NCI-H510A treated with DMSO at 0.1 percent for 48 hours (cell line): ENCODE measurements around the gene HIP1.
"Not testable (repeated sequence)": the region's sequence is repeated elsewhere in the genome, so short reads cannot be mapped to it uniquely, and the experiment has no call there.

ENCODE experiments used
- DNase-seq: peaks from one replicate; lab custom pipeline; 2025; lab: John Stamatoyannopoulos, UW

HIP1 gene

DNA sequence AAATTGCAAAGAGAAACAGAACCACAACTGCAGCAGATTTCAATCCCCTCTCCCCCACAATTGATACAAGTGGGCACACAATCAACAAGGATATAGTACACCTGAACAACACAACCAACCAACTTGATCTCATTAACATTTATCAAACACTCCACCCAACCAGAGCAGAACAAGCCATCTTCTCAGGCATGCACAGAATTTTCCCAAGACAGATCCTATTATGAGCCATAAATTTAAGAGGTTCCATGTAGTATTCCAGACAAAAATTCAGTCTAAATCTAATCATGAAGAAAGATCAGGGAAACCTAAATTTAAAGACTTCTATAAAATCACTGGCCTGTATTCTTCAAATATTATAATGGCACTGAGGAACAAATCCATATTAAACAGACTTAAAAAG is 217.0 kb downstream of the HIP1 start:
- not testable (repeated sequence) for DNase-seq

DNA sequence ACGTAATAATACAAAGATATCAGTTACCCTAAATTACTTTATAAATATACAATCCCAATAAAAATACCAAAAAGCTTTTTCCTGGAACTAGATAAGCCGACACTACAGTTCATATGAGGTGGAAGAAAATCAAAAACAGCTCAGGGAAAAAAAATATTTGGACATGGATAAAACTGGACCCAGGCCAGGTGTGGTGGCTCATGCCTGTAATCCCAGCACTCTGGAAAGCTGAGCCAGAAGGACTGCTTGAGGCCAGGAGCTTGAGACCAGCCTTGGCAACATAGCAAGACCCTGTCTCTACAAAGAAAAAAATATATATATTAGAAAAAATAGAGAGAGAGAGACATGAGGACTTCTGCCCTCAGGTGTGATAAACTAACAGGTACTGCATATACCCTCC is 219.9 kb downstream of the HIP1 start:
- DNase-seq: not testable (repeated sequence)

DNA sequence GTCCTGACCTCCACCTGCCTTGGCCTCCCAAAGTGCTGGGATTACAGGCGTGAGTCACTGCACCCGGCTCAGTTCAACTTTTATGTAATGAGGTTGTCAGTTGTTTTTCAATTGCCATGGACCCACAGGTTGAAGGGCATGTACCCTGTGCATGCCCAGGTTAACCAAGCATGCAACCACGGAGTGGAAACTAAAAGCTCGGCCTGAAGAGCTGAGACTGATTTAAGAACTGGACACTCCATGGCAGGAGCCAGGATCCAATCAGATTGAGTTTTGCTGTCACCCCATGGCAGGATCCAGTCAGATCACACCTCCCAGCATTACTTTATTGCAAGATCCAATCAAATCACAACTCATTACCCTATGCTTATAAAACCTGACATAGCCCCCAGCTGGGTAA is 229.7 kb downstream of the HIP1 start:
- not testable (repeated sequence) for DNase-seq

DNA sequence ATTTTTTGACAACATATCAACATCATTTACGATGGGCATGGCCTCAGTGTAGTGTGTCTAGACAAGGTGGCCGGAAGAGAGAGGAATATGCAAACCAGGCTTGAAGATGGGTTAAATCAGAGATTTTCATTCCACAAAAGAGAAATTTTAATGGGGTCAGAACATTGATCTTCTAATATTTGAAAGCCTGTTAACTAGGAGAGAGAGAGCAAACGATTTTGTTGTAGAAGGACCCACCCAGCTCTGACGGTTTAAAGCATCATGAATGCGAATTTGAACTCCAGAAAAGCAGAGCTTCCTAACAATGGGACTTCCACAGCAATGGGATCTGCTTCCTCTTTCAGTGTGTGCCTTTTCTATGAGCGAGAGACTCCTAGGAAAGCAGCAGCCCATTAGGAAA is 246.7 kb downstream of the HIP1 start, which contains the start of gene SPDYE5:
Gene SPDYE5 (plus strand): TSS at position 301 of the 400 bp plus-strand sequence. CDS start 1,728 bp downstream, outside the sequence.
- DNase-seq: not testable (repeated sequence)

DNA sequence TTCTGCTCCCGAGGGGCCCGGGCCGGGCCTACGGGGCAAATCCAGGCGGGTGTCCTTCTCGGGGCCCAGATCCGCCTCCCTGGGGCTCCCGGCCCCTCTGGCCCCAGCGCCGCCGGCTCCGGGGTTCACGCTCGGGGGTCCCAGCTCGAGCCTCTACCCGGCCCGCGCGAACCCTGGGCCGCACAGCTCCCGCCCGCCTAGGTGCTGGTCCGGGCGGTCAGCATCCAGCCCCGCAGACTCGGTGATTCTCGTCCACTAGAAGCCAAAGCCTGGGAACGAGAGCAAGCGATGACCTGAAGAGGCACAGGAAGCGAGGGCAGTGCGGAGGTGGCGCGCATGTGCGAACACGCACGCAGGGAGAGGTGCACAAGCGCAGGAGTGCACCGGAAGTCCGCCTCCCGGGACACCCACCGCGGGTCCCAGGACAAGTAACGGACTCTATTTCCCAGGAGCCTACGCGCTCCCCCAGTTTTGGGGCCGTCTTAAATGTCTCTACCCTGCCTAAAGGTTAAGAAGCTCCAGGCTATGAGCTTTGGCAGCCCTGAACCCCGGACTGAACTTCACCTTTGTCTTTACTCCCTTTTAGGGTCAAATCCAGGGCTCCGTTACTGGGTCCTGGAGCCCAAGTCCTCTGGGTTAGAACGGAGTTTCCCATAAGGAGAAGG is 252.6 kb downstream of the HIP1 start, which contains the start of gene POM121C:
Gene POM121C (minus strand): TSS at position 321 of the 665 bp plus-strand sequence. CDS start 44,803 bp downstream, outside the sequence.
- peak; percentile 48 for DNase-seq

DNA sequence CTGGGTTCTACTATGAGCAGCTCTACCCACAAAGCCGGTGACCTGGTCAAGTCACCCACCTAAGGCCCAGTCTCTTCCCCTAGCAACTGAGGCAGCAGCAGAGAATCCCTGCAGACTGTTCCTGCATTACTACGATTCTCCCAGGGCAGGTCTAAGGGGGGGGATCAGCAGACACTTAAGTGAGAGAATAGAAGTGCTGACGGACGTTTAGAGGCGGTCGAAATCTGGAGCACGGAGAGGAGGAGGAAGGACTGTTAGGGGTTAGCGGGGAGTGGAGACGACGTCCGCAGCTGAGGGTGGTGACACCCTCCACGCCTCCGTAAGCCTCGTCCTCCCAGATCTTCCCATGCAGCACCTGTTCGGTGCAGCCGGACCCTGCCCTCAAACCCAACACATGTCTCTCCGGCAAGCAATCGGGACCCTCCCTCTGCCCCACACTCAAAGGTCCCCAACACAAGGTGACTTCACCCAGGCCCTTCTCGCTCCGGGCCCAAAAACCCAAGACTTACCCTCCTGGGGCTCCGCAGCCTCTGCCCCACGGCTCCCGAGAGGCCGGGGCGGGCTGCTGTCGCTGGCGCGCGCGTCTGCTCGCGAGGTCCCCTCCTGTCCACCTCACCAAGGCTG is 253.3 kb downstream of the HIP1 start:
- DNase-seq: not testable (repeated sequence)
